GM12878 (cell line): ENCODE measurements around the gene SRGAP2. TPM values are rescaled to one million over a fixed set of nuclear protein-coding genes. Genes with fewer than 3 reads are reported as not detected.
"Not testable (repeated sequence)": the region's sequence is repeated elsewhere in the genome, so short reads cannot be mapped to it uniquely, and the experiment has no call there.

Experiments used
- ATAC-seq: fragments of 200-7000 bp; cut with Tn5 transposase; 3 replicates; pipeline ENCODE4 v1.9.1; 2020; ENCODE audit warnings: mild to moderate bottlenecking, moderate library complexity
- BruUV-seq: library from RNA; stranded (reverse); fragments of 400-500 nt; replicated peaks from 2 replicates; lab custom pipeline; 2021; lab: Mats Ljungman, UMichigan
- CTCF ChIA-PET: fragments of 300-600 bp; sonication (Branson Sonifier 250); formaldehyde crosslinking; extraction: SDS; loops from one replicate; lab custom pipeline; 2021; ENCODE audit warnings: inconsistent platforms; lab: Yijun Ruan, JAX
- POLR2A ChIA-PET: fragments of 350-600 bp; formaldehyde crosslinking; extraction: SDS; loops from one replicate; lab custom pipeline; 2021; ENCODE audit warnings: inconsistent platforms; lab: Charles Lee
- RAD21 ChIA-PET: fragments of 300-600 bp; sonication (Branson Sonifier 250); formaldehyde crosslinking; loops from one replicate; lab custom pipeline; 2023; ENCODE audit warnings: antibody characterized with exemption; ENCODE audit not compliant: unreplicated experiment; lab: Charles Lee
- SMC1A ChIA-PET: fragments of 300-600 bp; sonication (Branson Sonifier 250); formaldehyde crosslinking; loops from one replicate; lab custom pipeline; 2023; ENCODE audit not compliant: unreplicated experiment, uncharacterized antibody; lab: Charles Lee
- DNase-seq: peaks from one replicate; pipeline ENCODE4 v3.0.0-alpha.2; 2011; ENCODE audit warnings: low read depth, low spot score
- FAIRE-seq: peaks from 3 replicates; lab custom pipeline; 2011; peaks lifted over from hg19 to GRCh38; lab: Jason Lieb, UNC
- H2AFZ ChIP-seq: 2 replicates; pipeline ENCODE4 v1.6.0; 2011; ENCODE audit warnings: low read depth, low read length, control low read depth; ENCODE audit not compliant: control insufficient read depth
- H3K27ac ChIP-seq: 2 replicates; pipeline ENCODE4 v1.5.1; 2011; ENCODE audit warnings: control low read depth; ENCODE audit not compliant: control insufficient read depth, insufficient read depth
- H3K27me3 ChIP-seq, 2 experiments: replicated peaks in 1 of 2; 2 replicates each; pipeline versions ENCODE4 v1.6.0 to v1.6.1; 2011; ENCODE audit warnings: low read length in 1 of 2; ENCODE audit not compliant: control insufficient read depth in 2 of 2, insufficient read depth in 2 of 2
- H3K36me3 ChIP-seq, 2 experiments: 2 replicates each; pipeline ENCODE4 v1.5.1; 2011; ENCODE audit warnings: low read length in 1 of 2; ENCODE audit not compliant: control insufficient read depth in 2 of 2, insufficient read depth in 2 of 2
- H3K4me1 ChIP-seq: 2 replicates; pipeline ENCODE4 v1.6.1; 2011; ENCODE audit warnings: mild to moderate bottlenecking, low read length, moderate library complexity, mixed read lengths; ENCODE audit not compliant: control insufficient read depth, insufficient read depth
- H3K4me2 ChIP-seq: 2 replicates; pipeline ENCODE4 v1.6.0; 2011; ENCODE audit warnings: control low read depth; ENCODE audit not compliant: control insufficient read depth, insufficient read depth
- H3K4me3 ChIP-seq: fragments of 200-600 bp; sonication (generic); 2 replicates; pipeline ENCODE4 v1.5.1; 2016
- H3K79me2 ChIP-seq: 2 replicates; pipeline ENCODE4 v1.6.0; 2011; ENCODE audit warnings: low read length; ENCODE audit not compliant: control insufficient read depth, insufficient read depth
- H3K9ac ChIP-seq: 2 replicates; pipeline ENCODE4 v1.8.0; 2011; ENCODE audit warnings: low read length, control low read depth, mixed read lengths; ENCODE audit not compliant: control insufficient read depth, insufficient read depth
- H3K9me3 ChIP-seq: replicated peaks from 3 replicates; pipeline ENCODE4 v1.5.1; 2011; ENCODE audit warnings: mild to moderate bottlenecking, low read length; ENCODE audit not compliant: control insufficient read depth, insufficient read depth
- H4K20me1 ChIP-seq: 2 replicates; pipeline ENCODE4 v1.6.0; 2011; ENCODE audit not compliant: control insufficient read depth, insufficient read depth
- WGBS: methylation state at CpG from one replicate; pipeline ENCODE4 v1.1.6; 2016; ENCODE audit warnings: low lambda C conversion rate; ENCODE audit not compliant: insufficient replicate concordance, insufficient coverage; ENCODE audit errors: missing lambda C conversion rate; 5-methylcytosine and 5-hydroxymethylcytosine counted together
- in situ Hi-C: fragments of 300-500 bp; cut with MboI; formaldehyde crosslinking; loops from 9 replicates; pipeline ENCODE4 v1.14.3; 2018; ENCODE audit warnings: mixed read lengths
- intact Hi-C: fragments of 100-400 bp; cut with micrococcal nuclease; formaldehyde crosslinking; loops from one replicate; pipeline ENCODE4 v1.14.2; 2022; ENCODE audit not compliant: unreplicated experiment
- polyA plus RNA-seq, 11 experiments: library from polyadenylated mRNA; depleted of rRNA in 4 of 11; unstranded in 6 of 11; stranded (reverse) in 5 of 11; fragments of >200 nt; fragmentation: Nextera tagmentation in 4 of 11; fragmentation: Illumina TruSeq in 1 of 11; extraction: Ambion mirVana in 4 of 11; extraction: Trizol in 1 of 11; gene quantifications; 1 replicate in 1 of 11; 2 replicates in 10 of 11; pipeline versions ENCODE4 v1.2.1 to v1.2.3, GENCODE V29; 2011 to 2016; ENCODE audit warnings: inconsistent platforms in 2 of 11, missing spikeins in 2 of 11, low read depth in 1 of 11
- total RNA-seq, 4 experiments: library from RNA; depleted of rRNA in 3 of 4; stranded (reverse); fragments of >200 nt in 3 of 4; fragmentation: Illumina TruSeq in 1 of 4; extraction: Trizol in 1 of 4; gene quantifications; 2 replicates each; pipeline versions ENCODE4 v1.2.1 to v1.2.3, GENCODE V29; 2013 to 2021

The SRGAP2 gene
- total and polyA plus RNA-seq, 10 of the 15 experiments (the other 5 are each of a cell fraction or from before 2014, with no cell fraction given), result 1.2 to 15.0 (median 7.6) TPM

DNA sequence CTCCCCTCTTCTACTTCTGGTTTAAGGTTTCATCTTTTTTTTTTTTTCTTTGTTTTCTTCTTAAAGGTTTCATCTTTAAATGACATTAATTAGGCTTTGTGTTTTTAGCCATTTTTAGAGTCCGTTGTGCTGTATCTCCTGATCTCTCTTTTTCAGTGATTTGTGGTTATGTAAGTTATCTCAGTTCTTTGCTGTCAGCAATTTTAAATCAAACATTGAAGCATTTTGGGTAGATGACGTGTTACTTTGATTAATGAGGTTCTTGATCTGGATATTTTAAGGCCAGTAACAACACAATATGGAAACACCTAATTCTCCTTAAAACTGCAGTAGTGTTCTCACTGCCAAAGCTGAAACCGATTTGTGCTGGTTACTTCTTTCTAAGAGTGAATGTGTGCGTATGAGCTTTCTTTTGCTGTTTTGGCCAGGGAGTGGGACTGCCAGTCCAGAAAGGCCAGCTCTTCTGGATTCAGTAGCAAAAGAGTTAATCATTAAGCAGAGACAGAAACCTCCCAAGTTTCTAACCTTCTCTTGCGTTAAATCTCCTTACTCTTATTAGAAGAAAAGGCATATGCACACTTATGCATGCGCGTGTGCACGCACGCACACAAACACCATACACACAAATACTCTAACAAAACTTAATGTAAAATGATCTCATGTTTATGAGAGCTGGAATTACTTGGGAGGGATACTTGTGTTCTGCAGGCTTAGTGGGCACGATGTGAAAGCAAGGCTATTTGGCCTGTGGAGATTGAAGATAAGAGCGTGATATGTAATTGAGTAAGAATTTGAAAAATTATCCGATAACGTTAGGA is 16.4 kb downstream of the SRGAP2 start:
- DNase-seq, H3K27me3 ChIP-seq, in situ Hi-C loops, H3K9me3 ChIP-seq, H3K4me1 ChIP-seq, H3K4me2 ChIP-seq, H2AFZ ChIP-seq, H3K36me3 ChIP-seq, SMC1A ChIA-PET, CTCF ChIA-PET, H3K79me2 ChIP-seq, H3K4me3 ChIP-seq, H3K27ac ChIP-seq, RAD21 ChIA-PET, intact Hi-C loops, BruUV-seq, ATAC-seq, POLR2A ChIA-PET, H4K20me1 ChIP-seq, H3K9ac ChIP-seq, FAIRE-seq: not testable (repeated sequence)
- WGBS, result 97% methylated on average over 3 of the region's 13 CpGs

DNA sequence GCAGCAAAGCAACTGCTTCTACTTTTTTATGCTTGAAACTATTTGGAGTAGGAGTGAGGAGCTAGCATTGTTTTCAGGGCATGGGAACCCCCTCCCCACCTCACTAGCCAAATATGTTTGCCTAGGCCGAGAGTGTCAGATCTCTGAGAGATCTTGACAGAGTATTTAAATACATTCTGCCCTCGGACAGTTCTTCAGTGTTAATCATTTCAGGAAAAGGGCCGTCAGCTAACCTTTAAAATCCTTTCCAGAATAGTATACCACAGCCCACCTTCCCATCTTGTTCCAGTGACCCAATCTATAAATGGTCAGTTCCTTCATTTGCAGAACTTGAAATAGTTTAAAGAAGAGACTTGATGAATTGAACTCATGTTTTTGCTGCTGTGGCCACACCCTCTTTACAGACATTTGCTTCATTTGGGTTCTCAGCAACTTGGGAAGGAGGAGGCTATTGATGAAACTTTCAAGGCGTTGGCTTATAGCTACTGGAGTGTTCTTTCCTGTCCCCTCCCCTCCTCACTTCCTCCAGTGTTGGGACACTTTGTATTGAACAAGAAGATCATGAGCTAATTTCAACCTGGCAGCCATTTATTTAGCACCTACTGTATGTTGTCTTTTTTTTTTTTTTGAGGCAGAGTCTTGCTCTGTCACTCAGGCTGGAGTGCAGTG is 17.1 kb downstream of the SRGAP2 start:
- CTCF ChIA-PET, H3K4me3 ChIP-seq, H3K27ac ChIP-seq, H3K9me3 ChIP-seq, H3K9ac ChIP-seq, H3K79me2 ChIP-seq, intact Hi-C loops, BruUV-seq, ATAC-seq, H3K4me2 ChIP-seq, RAD21 ChIA-PET, H2AFZ ChIP-seq, H3K27me3 ChIP-seq, DNase-seq, H3K4me1 ChIP-seq, H4K20me1 ChIP-seq, SMC1A ChIA-PET, H3K36me3 ChIP-seq, POLR2A ChIA-PET, in situ Hi-C loops, FAIRE-seq: not testable (repeated sequence)
- WGBS, result 71% methylated on average over 4 of the region's 4 CpGs

GRCh38 chr1:206221585-206221984 is 18.2 kb downstream of the SRGAP2 start:
- DNase-seq, H3K9me3 ChIP-seq, H3K9ac ChIP-seq, BruUV-seq, POLR2A ChIA-PET, H4K20me1 ChIP-seq, CTCF ChIA-PET, H3K4me1 ChIP-seq, H3K4me3 ChIP-seq, SMC1A ChIA-PET, ATAC-seq, H3K27me3 ChIP-seq, RAD21 ChIA-PET, in situ Hi-C loops, H3K4me2 ChIP-seq, H3K79me2 ChIP-seq, H2AFZ ChIP-seq, intact Hi-C loops, FAIRE-seq, H3K36me3 ChIP-seq, H3K27ac ChIP-seq: not testable (repeated sequence)
- WGBS, result no CpG with 5 or more reads among the region's 4 CpGs
